K562 (cell line): ENCODE measurements around the gene CARMIL1. TPM values are rescaled to one million over a fixed set of nuclear protein-coding genes. Genes with fewer than 3 reads are reported as not detected.

Experiments used
- ATAC-seq: fragments of 200-7000 bp; cut with Tn5 transposase; 3 replicates; pipeline ENCODE4 v1.9.1; 2020; ENCODE audit warnings: moderate library complexity
- BruUV-seq: library from RNA; stranded (reverse); fragments of 400-500 nt; replicated peaks from 2 replicates; lab custom pipeline; 2021; lab: Mats Ljungman, UMichigan
- CTCF ChIA-PET: fragments of 300-600 bp; formaldehyde crosslinking; extraction: SDS; loops from one replicate; lab custom pipeline; 2021; ENCODE audit warnings: low intra/inter-chr PET ratio; lab: Yijun Ruan, JAX
- POLR2A ChIA-PET: fragments of 300-600, 350-650 bp; sonication (Branson Sonifier 250); formaldehyde crosslinking; extraction: SDS; loops from one replicate; lab custom pipeline; 2021; ENCODE audit warnings: antibody characterized with exemption, inconsistent platforms; lab: Yijun Ruan, JAX
- DNase-seq, 4 experiments: peaks; one replicate each; pipeline versions ENCODE4 v3.0.0 to v3.0.0-alpha.2; 2011 to 2018; ENCODE audit warnings: low spot score in 3 of 4, mixed read lengths in 3 of 4; ENCODE audit errors: extremely low read depth in 1 of 4
- FAIRE-seq: peaks from 2 replicates; lab custom pipeline; 2011; peaks lifted over from hg19 to GRCh38; lab: Jason Lieb, UNC
- H2AFZ ChIP-seq: 2 replicates; pipeline ENCODE4 v1.6.0; 2011; ENCODE audit warnings: low read depth, low read length, control low read depth, inconsistent platforms
- H3K27ac ChIP-seq: fragments of 200-600 bp; 3 replicates; pipeline ENCODE4 v1.8.0; 2011; ENCODE audit warnings: low read depth, mild to moderate bottlenecking, control low read depth, inconsistent platforms, low read length, moderate library complexity, mixed read lengths; ENCODE audit errors: extremely low read depth
- H3K27me3 ChIP-seq, 2 experiments: fragments of 300-600 bp in 1 of 2; 2 replicates in 1 of 2; 3 replicates in 1 of 2; pipeline versions ENCODE4 v1.6.0 to v1.8.0; 2011; ENCODE audit warnings: inconsistent platforms in 2 of 2, low read length in 2 of 2, mild to moderate bottlenecking in 1 of 2, mixed read lengths in 1 of 2, moderate library complexity in 1 of 2; ENCODE audit not compliant: control insufficient read depth in 2 of 2, insufficient read depth in 2 of 2
- H3K36me3 ChIP-seq: fragments of 300-600 bp; 3 replicates; pipeline ENCODE4 v1.8.0; 2011; ENCODE audit warnings: mild to moderate bottlenecking, low read length, inconsistent platforms; ENCODE audit not compliant: control insufficient read depth, insufficient read depth
- H3K4me1 ChIP-seq, 2 experiments: fragments of 200-600 bp in 1 of 2; replicated peaks in 1 of 2; 2 replicates in 1 of 2; 3 replicates in 1 of 2; pipeline versions ENCODE4 v1.5.1 to v1.8.0; 2011; ENCODE audit warnings: inconsistent platforms in 2 of 2, low read length in 2 of 2, mild to moderate bottlenecking in 1 of 2, mixed read lengths in 1 of 2, moderate library complexity in 1 of 2; ENCODE audit not compliant: control insufficient read depth in 2 of 2, insufficient read depth in 2 of 2
- H3K4me2 ChIP-seq: 2 replicates; pipeline ENCODE4 v1.6.1; 2011; ENCODE audit warnings: low read length, control low read depth, inconsistent platforms, mixed read lengths; ENCODE audit not compliant: insufficient read depth
- H3K4me3 ChIP-seq: fragments of 200-600 bp; sonication (generic), shearing (Covaris generic); 2 replicates; pipeline ENCODE4 v1.5.1; 2016; ENCODE audit warnings: control low read depth, inconsistent platforms
- H3K79me2 ChIP-seq: fragments of 200-600 bp; 3 replicates; pipeline ENCODE4 v1.8.0; 2011; ENCODE audit warnings: low read length, inconsistent platforms; ENCODE audit not compliant: control insufficient read depth, insufficient read depth
- H3K9ac ChIP-seq, 2 experiments: 2 replicates each; pipeline versions ENCODE4 v1.6.0 to v1.6.1; 2011; ENCODE audit warnings: low read depth in 2 of 2, low read length in 2 of 2, control low read depth in 1 of 2, inconsistent platforms in 1 of 2, mild to moderate bottlenecking in 1 of 2, mixed read lengths in 1 of 2; ENCODE audit not compliant: insufficient read depth in 1 of 2
- H3K9me1 ChIP-seq: one replicate; pipeline ENCODE4 v1.6.0; 2011; ENCODE audit warnings: inconsistent platforms, mild to moderate bottlenecking, low read length, moderate library complexity; ENCODE audit not compliant: control insufficient read depth, insufficient read depth
- H3K9me3 ChIP-seq: replicated peaks from 2 replicates; pipeline ENCODE4 v1.5.1; 2011; ENCODE audit warnings: low read depth, low read length, inconsistent platforms; ENCODE audit not compliant: control insufficient read depth, insufficient read depth
- H4K20me1 ChIP-seq: replicated peaks from 2 replicates; pipeline ENCODE4 v1.6.1; 2011; ENCODE audit warnings: low read length, inconsistent platforms, mixed read lengths; ENCODE audit not compliant: control insufficient read depth, insufficient read depth
- NR3C1 ChIP-seq: sonication (generic); formaldehyde crosslinking; IDR thresholded peaks from 2 replicates; pipeline ENCODE4 v1.8.1; 2022; ENCODE audit warnings: missing genetic modification reagents
- OTX1 ChIP-seq: fragments of 450-650 bp; formaldehyde crosslinking; IDR thresholded peaks from 2 replicates; pipeline ENCODE4 v1.4.0; 2022; ENCODE audit warnings: mild to moderate bottlenecking
- POLR2G ChIP-seq: fragments of 200-400 bp; formaldehyde crosslinking; IDR thresholded peaks from 2 replicates; pipeline ENCODE4 v1.6.1; 2017; ENCODE audit warnings: low read depth, mild to moderate bottlenecking, antibody characterized with exemption, low read length, moderate library complexity
- SMARCA5 ChIP-seq: fragments of 450-650 bp; IDR thresholded peaks from 2 replicates; pipeline ENCODE4 v1.6.1; 2016
- SUPT5H ChIP-seq: fragments of 450-650 bp; IDR thresholded peaks from 2 replicates; pipeline ENCODE4 v1.6.1; 2016
- ZNF124 ChIP-seq: sonication (generic); formaldehyde crosslinking; IDR thresholded peaks from 2 replicates; pipeline ENCODE4 v1.8.1; 2022; ENCODE audit warnings: missing genetic modification reagents
- ZNF324 ChIP-seq: fragments of 250-450 bp; sonication (Bioruptor Pico); IDR thresholded peaks from 2 replicates; pipeline ENCODE4 v1.4.0; 2020; ENCODE audit warnings: mild to moderate bottlenecking
- ZNF436 ChIP-seq: fragments of 250-450, 450-650 bp; sonication (Bioruptor Pico); formaldehyde crosslinking; IDR thresholded peaks from 2 replicates; pipeline ENCODE4 v1.7.0; 2020; ENCODE audit warnings: mild to moderate bottlenecking
- ZNF764 ChIP-seq: fragments of 250-450 bp; sonication (Bioruptor Pico); IDR thresholded peaks from 2 replicates; pipeline ENCODE4 v1.4.0; 2020; ENCODE audit warnings: low read depth, mild to moderate bottlenecking, moderate library complexity
- WGBS: fragments of 100-300 bp; shearing (Covaris generic); methylation state at CpG from one replicate; pipeline ENCODE4 v1.1.6; 2016; ENCODE audit warnings: low coverage, mixed read lengths; ENCODE audit not compliant: insufficient coverage; ENCODE audit errors: missing lambda C conversion rate; 5-methylcytosine and 5-hydroxymethylcytosine counted together
- in situ Hi-C: fragments of 300-500 bp; cut with MboI; formaldehyde crosslinking; loops from 4 replicates; pipeline ENCODE4 v1.15.0; 2018; ENCODE audit warnings: inconsistent platforms, mixed read lengths
- intact Hi-C: fragments of 100-400 bp; cut with micrococcal nuclease; formaldehyde crosslinking; loops from 2 replicates; pipeline ENCODE4 v1.14.2; 2022
- polyA plus RNA-seq, 8 experiments: library from polyadenylated mRNA; depleted of rRNA in 4 of 8; stranded (reverse) in 5 of 8; unstranded in 3 of 8; fragments of >200 nt; fragmentation: Nextera tagmentation in 2 of 8; fragmentation: Illumina TruSeq in 1 of 8; extraction: Ambion mirVana in 2 of 8; extraction: Trizol in 1 of 8; gene quantifications; 2 replicates each; pipeline versions ENCODE4 v1.2.1 to v1.2.3, GENCODE V29; 2011 to 2014; ENCODE audit warnings: inconsistent platforms in 1 of 8, missing spikeins in 1 of 8
- total RNA-seq, 7 experiments: library from RNA; depleted of rRNA in 6 of 7; stranded (reverse); fragments of >200 nt in 6 of 7; fragmentation: Illumina TruSeq in 2 of 7; extraction: Trizol in 2 of 7; gene quantifications; 2 replicates each; pipeline versions ENCODE4 v1.2.1 to v1.2.3, GENCODE V29; 2011 to 2021; ENCODE audit warnings: low replicate concordance in 1 of 7

The CARMIL1 gene
- total and polyA plus RNA-seq, 9 of the 15 experiments (the other 6 are each of a cell fraction or from before 2014, with no cell fraction given): 0.04 to 0.32 (median 0.10) TPM; not detected in 1

DNA sequence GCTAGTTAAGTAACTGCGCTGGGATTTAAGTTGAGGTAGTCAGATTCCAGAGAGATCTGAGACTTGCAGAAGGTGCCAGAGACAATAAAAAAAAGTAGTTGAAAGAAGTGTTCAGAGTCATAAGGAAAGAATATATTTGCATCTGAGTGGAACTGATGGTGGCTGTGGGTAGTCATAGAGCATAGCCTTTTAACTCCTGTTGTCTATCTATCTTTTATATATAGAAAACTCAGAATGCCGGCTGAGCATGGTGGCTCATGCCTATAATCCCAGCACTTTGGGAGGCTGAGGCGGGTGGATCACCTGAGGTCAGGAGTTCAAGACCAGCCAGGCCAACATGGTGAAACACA is 62.0 kb downstream of the CARMIL1 start:
- DNase-seq (no peak), FAIRE-seq (no peak), ATAC-seq (no peak)
- Histone ChIP-seq H3K9me1 (no peaks in the 10 kb centered on the region), H3K27ac (no peak overlapping the region), H3K4me2 (no peak overlapping the region), H3K27me3 (0 out of 5 replicates have a peak, but pooled peaks cover 0 to 2% of the 10 kb centered on the region in 2 experiments), H3K4me3 (no peak overlapping the region), H2AFZ (no peak overlapping the region), H4K20me1 (peaks cover 4% of the 10 kb centered on the region; the same call in 1 of the 2 replicates), H3K36me3 (no peaks in the 10 kb centered on the region), H3K79me2 (no peaks in the 10 kb centered on the region), H3K9me3 (no peaks in the 10 kb centered on the region), H3K4me1 (no peaks in the 10 kb centered on the region), H3K9ac (no peak overlapping the region)
- in situ Hi-C loops: no loop called here
- ChIA-PET CTCF (no interaction called here), POLR2A (interaction anchor here (1.4 kb wide), 1 partner anchor 13 kb away, joined by 3 read pairs; no protein-coding TSS in a partner anchor)
- 2% methylated on average over 3 of the region's 3 CpGs for WGBS
- BruUV-seq: no TSS peak
- intact Hi-C loops: no loop called here
- TF ChIP-seq POLR2G (no peak), ZNF124 (CRISPR knock-in tag) (no peak), SUPT5H (no peak), ZNF764 (CRISPR knock-in tag) (no peak), ZNF436 (CRISPR knock-in tag) (no peak), ZNF324 (CRISPR knock-in tag) (no peak)

DNA sequence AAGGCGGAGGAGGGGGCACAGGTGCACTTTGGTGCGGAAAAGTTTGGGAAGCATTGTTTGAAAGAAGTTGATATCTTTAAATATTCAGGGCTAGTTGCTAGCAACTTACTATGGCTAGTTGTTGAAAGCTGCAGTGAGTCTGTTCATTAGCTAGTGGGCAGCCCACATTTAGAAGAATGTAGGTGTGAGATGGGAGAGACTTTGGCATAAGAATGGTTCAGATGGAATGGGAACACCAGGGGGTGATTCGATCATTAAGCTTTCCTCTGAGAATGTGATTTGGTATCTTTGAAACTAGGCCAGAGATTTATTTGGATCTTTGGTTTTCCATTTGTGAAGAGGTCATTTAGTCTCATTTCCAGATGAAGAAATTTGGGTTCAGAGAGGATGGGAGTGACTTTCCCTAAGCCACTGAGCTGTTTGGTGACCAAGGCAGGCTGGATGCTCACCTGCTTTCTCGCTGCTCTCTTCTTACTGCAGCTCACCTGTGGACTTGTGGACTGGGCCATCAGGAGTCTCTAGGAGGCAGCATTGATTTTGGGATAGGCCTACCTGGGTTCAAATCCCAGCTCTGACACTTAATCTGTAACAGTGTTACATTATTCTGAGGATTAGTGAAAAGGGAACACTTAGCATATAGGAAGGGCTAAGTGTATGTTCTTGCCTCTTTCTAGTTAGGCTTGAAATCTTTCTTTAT is 62.9 kb downstream of the CARMIL1 start:
- H3K9ac ChIP-seq: no peak overlapping the region
- DNase-seq (no peak), ATAC-seq (no peak), FAIRE-seq (no peak)
- no peak overlapping the region for H3K4me3 ChIP-seq
- whole genome bisulfite sequencing: 1% methylated on average over 4 of the region's 4 CpGs
- ChIA-PET POLR2A (no interaction called here), CTCF (no interaction called here)
- H3K4me2 ChIP-seq: no peak overlapping the region
- peaks cover 4% of the 10 kb centered on the region; the same call in 1 of the 2 replicates for H4K20me1 ChIP-seq
- H2AFZ ChIP-seq: no peak overlapping the region
- H3K4me1 ChIP-seq: no peaks in the 10 kb centered on the region
- H3K36me3 ChIP-seq: no peaks in the 10 kb centered on the region
- in situ Hi-C loops: no loop called here
- H3K27ac ChIP-seq: no peak overlapping the region
- H3K9me3 ChIP-seq: no peaks in the 10 kb centered on the region
- no TSS peak for BruUV-seq
- no peaks in the 10 kb centered on the region for H3K9me1 ChIP-seq
- 0 out of 5 replicates have a peak, but pooled peaks cover 0 to 2% of the 10 kb centered on the region in 2 experiments for H3K27me3 ChIP-seq
- intact Hi-C loops: no loop called here
- H3K79me2 ChIP-seq: no peaks in the 10 kb centered on the region
- TF ChIP-seq NR3C1 (CRISPR knock-in tag): no peak
- no peak for TF ChIP-seq OTX1
- no peak for TF ChIP-seq SMARCA5
